Body of pancreas (tissue), 4 donors: ENCODE results near the gene SMIM14.

ENCODE experiments used
- POLR2A ChIP-seq, 3 donors: fragments of 450-650 bp; IDR thresholded peaks; one replicate each; pipeline ENCODE4 v1.6.1; 2016; ENCODE audit warnings: antibody characterized with exemption in 3 of 3, mild to moderate bottlenecking in 2 of 3
- TF ChIP-seq, protein P1 (sequence below), 7 experiments: fragments of 450-650 bp in 4 of 7; fragments of 200-600 bp in 3 of 7; sonication (generic) in 3 of 7; IDR thresholded peaks; one replicate each; pipeline ENCODE4 v1.5.1; 2016 to 2019; ENCODE audit warnings: antibody characterized with exemption in 7 of 7

DNA sequence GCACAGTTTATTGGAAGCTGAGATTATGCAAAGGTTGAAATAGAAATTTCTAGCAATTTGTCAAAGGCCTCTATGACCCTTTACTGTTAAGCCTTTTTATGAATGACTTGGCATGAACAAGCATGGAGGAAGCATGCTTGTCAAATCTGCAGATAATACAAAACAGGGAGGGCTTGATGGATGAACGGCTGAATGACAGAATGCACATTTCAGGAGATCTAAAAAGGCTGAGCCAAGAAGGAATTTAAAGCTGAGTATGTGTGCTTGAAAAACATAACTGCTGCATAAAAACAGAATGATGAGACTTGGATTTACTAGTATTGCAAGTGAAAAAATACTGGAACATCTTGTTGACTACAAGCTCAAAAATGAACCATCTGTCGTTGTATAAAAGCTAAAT is 30.2 kb upstream of the SMIM14 start:
- TF ChIP-seq, protein P1, sequence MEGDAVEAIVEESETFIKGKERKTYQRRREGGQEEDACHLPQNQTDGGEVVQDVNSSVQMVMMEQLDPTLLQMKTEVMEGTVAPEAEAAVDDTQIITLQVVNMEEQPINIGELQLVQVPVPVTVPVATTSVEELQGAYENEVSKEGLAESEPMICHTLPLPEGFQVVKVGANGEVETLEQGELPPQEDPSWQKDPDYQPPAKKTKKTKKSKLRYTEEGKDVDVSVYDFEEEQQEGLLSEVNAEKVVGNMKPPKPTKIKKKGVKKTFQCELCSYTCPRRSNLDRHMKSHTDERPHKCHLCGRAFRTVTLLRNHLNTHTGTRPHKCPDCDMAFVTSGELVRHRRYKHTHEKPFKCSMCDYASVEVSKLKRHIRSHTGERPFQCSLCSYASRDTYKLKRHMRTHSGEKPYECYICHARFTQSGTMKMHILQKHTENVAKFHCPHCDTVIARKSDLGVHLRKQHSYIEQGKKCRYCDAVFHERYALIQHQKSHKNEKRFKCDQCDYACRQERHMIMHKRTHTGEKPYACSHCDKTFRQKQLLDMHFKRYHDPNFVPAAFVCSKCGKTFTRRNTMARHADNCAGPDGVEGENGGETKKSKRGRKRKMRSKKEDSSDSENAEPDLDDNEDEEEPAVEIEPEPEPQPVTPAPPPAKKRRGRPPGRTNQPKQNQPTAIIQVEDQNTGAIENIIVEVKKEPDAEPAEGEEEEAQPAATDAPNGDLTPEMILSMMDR (IDR thresholded peaks at IDR 0.05), result no peak
- TF ChIP-seq POLR2A (IDR thresholded peaks at IDR 0.05), result no peak
